DOHH2 (cell line): ENCODE measurements around the gene YEATS4.

Experiments
- CTCF ChIP-seq: fragments of 200-600 bp; sonication (generic); IDR thresholded peaks from one replicate; pipeline ENCODE4 v1.5.1; 2014; ENCODE audit warnings: antibody characterized with exemption, mild to moderate bottlenecking, low read depth, low read length; ENCODE audit not compliant: poor library complexity, severe bottlenecking
- EZH2phosphoT487 ChIP-seq: fragments of 200-600 bp; sonication (generic); IDR thresholded peaks from 2 replicates; pipeline ENCODE4 v1.6.1; 2017; ENCODE audit warnings: borderline replicate concordance, mild to moderate bottlenecking, antibody characterized with exemption, low read length, moderate library complexity, mixed read lengths

DNA sequence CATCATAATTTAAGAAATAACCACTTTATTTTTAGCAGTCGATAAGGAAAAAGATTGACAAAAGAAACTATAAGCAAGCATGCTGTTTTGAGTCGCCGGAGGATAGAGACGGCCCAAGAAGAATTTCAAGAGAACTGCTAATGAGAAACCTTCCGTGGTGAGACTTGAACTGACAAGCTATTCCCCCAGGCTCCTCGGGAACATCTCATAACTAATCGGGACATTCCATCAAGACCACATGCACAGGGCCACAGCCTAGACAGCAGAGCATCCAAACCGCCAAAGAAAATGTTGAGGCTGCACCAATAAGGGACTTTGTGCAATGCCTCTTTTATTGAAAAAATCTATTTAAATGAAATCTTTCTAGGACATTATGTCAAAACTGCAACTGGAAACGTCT, 51.0 kb downstream of the YEATS4 start:
- TF ChIP-seq EZH2phosphoT487 (no peak), CTCF (no peak)
